Activated CD4-positive, alpha-beta T cell treated with anti-CD3 and anti-CD28 coated beads for 4 hours (primary cell): Measurements from ENCODE around the gene ARL15.

Experiments used
- DNase-seq, 2 donors: peaks; one replicate each; pipeline ENCODE4 v3.0.0-alpha.2; 2020

Gene ARL15

DNA sequence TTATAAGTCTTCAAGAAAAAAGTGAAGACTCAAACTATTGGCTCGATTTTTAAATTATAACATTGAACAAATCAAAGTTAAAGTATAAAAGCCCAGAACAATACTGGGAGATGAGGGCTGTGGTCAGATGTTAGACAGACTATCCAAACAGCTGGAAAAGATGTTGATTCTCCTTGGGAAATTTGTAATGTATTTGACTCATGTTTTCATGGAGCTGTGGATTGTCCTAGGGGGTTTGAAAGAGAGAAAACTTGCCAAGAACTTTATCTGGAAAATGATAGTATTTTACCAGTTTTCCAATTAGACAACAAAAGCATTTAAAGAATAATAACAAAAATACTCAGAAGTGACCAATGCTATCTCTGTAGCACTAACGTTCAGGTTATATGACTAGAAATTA is 339.2 kb downstream of the ARL15 start:
- no peak for DNase-seq

- no peak for DNase-seq
These were observed 339.9 kb downstream of the ARL15 start for GRCh38 chr5:53970475-53970874.

DNA sequence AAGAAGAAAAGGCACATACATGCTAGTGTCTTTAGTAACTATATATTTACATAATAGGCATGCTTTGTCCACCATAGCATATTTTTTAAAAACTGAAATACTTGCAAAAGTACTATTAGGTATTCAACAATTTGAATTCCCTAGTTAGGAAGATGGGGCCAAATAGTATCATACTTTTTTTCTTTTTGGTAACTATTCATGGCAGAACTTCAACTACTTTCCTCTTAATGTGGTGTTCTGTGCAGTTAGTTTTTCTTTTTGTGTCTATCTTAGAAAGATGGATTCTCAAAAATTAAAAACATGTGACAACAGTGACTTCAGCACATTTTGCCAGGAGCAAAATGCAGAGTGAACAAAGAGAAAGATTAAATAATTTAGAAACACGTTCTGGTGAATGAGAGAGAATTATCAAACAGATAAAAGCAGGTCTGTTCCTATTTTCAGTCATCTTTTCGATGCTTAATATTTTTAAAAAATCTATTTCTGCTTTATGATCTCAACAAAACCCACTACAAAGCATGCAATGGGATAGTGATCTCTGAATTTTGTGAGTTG is 341.1 kb downstream of the ARL15 start:
- DNase-seq: no peak

DNA sequence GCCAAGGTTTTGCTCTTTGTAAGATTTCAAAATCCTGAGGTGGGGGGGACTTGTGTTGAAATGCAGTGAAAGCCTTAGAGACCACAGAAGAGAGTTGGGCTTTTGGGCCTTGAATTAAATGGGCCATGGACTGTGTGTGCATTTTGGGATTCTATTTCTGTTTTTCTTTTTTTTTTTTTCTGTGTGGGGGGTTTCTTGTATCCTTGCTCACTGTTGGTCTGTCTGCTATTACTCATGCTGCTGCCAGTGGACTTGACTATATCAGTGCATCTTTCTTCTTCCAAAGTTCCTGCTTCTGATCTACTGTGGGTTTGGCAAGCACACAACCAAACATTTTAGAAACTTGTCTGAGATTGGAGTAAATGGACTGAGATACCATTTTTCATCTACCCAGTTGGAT is 344.9 kb downstream of the ARL15 start:
- DNase-seq: no peak

DNA sequence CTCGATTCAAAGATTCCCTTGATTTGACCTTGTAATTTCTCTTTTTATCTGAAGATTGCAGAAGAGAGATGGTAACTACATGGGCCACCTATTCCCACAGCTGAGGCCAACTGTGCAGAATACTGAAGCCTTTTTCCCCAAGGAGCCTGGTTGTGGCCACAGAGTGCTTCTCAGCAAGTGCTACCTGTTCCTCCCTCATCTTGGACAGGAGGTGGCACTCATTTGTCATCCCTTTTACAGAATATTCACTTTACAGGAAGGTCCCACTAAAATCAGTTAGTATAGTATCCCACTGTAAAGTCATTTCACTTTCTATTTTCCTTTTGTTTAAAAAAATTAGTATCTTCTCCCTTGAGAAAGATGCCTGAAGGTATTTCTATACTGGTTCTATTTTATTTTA is 346.4 kb downstream of the ARL15 start:
- DNase-seq: no peak

GRCh38 chr5:53962306-53962705 is 348.1 kb downstream of the ARL15 start:
- DNase-seq: no peak

DNA sequence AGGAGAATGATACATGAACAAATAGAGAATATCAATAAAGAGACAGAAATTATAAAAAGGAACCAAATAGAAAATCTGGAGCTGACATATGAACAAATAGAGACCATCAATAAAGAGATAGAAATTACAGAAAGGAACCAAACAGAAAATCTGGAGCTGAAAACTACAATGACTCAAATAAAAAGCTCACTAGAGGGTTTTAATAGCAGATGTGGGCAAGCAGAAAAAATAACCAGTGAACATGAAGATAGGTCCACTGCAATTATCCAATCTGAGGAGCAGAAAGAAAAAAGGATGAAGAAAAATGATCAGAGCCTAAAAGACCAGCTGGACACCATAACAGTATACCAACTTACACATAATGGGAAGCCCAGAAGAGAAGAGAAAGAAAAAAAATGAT is 353.7 kb downstream of the ARL15 start:
- no peak for DNase-seq

DNA sequence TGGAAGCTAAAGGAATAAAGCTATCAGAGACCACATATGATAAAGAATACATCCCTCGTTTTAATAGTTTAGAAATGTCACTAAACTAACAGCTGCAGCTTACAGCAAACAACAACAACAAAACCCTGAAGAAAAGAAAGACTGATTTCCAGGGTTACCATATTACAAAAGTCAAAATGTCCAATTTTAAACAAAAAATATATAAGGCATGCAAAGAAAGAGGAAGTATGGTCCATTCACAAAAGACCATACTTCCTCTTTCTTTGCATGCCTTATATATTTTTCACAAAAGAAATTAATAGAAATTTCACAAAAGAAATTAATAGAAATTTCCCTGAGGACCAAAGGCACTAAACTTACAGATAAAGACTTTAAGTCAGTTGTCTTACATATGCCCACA is 354.2 kb downstream of the ARL15 start:
- DNase-seq: no peak

DNA sequence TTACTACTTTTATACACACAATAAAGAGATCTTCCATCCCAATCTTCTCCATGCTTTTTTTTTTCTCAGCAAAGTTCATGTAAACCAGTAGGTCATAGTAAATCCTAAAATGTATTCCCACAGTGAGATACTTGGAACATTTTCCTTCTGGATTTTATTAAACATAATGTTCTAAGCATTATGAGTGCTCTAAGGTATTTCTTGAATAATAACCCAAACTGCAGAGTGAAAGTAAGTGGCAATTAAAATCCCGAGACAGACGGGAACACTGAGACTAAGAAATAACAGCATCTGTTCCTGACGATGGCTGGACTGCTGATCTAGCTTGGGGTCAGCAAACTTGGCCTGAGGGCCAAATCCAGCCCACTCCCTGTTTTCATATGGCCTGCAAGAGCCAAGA is 359.8 kb downstream of the ARL15 start:
- DNase-seq: no peak

- DNase-seq: no peak
These were observed 361.8 kb downstream of the ARL15 start for GRCh38 chr5:53948598-53948997.

DNA sequence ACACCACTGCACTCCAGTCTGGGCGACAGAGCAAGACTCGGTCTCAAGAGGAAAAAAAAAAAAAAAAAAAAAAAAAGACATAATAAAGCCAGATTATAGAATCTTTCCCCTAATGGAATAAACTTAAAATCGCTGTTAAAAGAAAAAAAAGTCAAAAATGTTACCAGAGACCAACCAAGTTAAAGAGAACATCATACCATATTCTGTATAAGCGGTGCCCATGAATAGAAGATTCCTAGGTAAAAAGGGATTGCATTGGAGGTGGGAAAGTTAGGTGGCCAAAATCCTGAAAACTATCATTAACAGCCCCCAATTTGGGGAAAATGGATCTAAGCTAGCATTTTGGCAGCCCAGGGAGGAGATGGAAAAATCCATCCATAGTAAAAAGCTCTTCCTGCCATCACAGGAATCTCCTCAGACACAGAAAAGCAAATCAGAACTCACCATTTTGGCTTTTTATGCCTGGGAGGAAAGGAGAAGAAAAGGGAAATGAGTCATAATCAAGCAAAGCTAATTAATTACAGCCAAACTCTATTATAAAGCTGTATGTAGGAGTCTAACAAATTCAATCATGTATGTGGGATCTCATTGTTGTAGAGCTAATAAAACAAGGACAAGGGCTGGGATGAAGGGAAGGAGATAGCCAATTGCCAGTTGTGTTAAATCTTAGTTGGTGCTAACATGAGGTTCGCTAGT is 363.8 kb downstream of the ARL15 start:
- no peak for DNase-seq

GRCh38 chr5:53944981-53945380 is 365.4 kb downstream of the ARL15 start:
- DNase-seq: no peak

DNA sequence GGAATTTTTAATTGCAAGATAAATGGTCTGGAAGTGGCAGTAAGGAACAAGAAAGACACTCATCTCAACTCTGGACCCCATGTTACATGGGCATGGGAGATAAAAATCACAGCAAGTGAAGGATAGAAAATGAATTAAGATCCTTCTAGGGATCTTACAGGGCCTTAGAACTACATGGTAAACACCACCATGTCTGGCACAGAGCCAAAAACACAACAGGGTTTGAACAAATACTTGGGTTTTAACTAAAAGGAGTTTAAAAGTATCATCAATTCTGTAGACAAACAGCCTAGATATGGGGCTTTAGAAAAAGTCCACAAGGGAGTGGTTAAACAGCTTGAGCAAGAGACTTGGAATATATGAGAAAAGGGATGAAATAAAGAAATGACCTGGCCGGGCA is 366.4 kb downstream of the ARL15 start:
- DNase-seq: no peak

- DNase-seq: no peak
These were observed 367.6 kb downstream of the ARL15 start for GRCh38 chr5:53942724-53943123.

DNA sequence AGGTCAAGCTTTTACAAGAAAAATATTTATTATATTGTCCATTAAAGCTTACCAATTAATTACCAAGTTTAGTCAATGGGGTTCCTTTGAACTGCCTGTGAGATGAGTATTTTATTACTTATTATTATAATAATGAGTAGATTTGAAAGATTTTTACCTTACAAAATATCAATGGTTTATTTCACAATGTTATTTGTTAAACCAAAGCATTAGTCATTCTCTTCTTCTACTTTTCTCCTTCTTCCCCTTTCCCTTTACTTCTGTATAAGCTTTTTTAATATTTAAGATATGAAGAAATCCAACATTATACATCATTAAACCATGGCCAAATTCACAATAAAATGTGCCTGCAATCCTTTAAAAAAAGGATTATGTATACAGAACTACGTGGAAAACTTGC is 369.5 kb downstream of the ARL15 start:
- no peak for DNase-seq

- no peak for DNase-seq
These were observed 372.9 kb downstream of the ARL15 start for GRCh38 chr5:53937467-53937866.

GRCh38 chr5:53936481-53937352 is 373.7 kb downstream of the ARL15 start:
- no peak for DNase-seq

DNA sequence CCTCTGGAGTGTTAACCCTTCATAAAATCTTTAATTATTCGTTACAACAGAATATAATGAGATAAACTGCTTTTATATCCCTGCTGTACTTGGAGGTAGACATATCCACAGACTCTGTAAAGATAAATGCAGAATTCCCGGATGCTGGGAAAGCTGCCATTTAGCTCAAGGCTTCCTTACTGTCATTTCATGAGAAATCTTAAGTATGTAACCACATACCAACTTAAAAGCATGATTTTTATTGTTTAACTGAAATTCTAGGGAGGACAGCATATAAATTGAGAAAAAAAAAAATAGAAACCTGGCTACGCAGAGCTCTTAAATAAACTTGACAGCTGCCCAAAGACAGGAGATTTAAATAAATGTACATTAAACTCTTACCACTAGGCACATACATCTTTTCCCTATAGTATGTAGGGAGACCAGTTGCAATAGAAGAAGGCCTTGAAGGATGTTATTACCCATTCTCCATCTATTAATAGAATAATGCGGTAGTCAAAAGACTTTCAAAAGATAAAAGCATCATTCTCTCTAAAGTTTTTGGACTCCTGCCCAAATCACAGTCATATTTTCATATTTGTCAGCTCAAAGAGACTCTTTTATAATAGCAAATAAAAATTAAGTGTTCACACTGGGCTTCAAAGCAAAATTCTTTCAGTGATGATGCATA is 376.1 kb downstream of the ARL15 start:
- DNase-seq: no peak

DNA sequence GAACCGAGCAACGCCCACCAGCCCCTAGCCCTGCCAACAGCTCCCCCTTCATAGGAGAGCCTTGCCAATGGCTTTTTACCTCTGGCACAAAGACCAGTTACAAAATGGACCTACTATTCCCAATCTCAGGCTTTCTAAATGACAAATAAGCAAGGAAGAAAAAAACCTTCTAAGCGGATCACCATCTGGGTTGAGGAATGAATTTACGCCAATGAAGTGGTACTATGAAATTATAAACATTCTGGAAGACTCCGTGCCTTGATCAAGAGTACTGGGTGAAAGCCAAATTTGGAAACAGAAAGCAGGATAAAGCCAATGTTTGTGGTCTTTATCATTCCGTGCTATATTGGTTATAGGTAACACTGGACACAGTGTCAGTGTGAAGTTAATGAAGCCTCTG is 378.0 kb downstream of the ARL15 start:
- no peak for DNase-seq

DNA sequence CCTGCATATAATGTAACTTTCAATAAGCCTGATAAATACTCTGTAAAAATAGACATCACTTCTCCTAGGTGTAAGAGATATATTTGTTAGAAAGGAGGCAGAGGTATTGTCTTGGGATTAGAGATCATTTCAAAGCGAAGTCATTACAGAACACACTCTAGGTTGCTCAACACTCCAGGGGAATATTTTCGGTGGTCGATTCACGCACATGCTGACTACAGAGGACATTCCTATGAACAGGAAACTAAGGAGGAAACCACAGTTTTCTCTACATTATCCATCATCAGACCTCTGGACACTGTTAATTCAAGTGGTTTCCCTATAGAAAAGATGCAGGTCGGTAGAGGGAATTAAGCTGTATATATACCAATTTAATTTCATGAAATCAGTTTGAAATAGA is 379.9 kb downstream of the ARL15 start:
- no peak for DNase-seq

GRCh38 chr5:53929570-53929969 is 380.8 kb downstream of the ARL15 start:
- DNase-seq: no peak

GRCh38 chr5:53929152-53929551 is 381.2 kb downstream of the ARL15 start:
- DNase-seq: no peak

- DNase-seq: no peak
These were observed 381.7 kb downstream of the ARL15 start for GRCh38 chr5:53928641-53929040.
